NCI-H1092 treated with DMSO at 0.1 percent for 48 hours (cell line): ENCODE data around the gene SPACDR.

ENCODE experiments used
- DNase-seq: peaks from one replicate; lab custom pipeline; 2025; lab: John Stamatoyannopoulos, UW

Gene SPACDR

DNA sequence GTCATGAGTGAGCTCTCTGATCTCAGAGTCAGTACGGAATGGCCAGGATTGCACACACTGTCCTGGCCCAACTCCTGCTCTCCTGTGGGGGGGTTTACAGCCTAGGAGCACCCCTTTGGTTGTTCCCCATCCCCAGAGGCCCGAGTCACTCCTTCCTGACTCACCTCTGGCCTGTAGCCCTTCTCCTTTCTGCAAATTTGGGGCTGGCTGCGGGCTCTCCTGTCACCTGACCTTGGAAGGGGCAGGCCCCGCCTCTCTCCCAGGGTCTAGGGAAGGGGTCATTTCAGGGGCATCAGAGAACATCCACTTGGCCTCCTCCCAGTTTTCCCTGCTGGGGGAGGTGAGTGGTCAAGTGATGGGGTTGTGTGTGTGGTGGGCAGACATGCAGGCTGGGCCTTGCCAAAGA lies 21.4 kb upstream of the SPACDR start:
- no peak for DNase-seq

GRCh38 chr7:100484673-100485045 lies 20.6 kb upstream of the SPACDR start:
- no peak for DNase-seq

GRCh38 chr7:100483722-100484672 lies 19.9 kb upstream of the SPACDR start, which contains the start of gene NYAP1:
Gene NYAP1 (plus strand): TSS chr7:100483927. CDS start chr7:100485312, 1,385 bp downstream.
- peak; percentile 66 for DNase-seq

DNA sequence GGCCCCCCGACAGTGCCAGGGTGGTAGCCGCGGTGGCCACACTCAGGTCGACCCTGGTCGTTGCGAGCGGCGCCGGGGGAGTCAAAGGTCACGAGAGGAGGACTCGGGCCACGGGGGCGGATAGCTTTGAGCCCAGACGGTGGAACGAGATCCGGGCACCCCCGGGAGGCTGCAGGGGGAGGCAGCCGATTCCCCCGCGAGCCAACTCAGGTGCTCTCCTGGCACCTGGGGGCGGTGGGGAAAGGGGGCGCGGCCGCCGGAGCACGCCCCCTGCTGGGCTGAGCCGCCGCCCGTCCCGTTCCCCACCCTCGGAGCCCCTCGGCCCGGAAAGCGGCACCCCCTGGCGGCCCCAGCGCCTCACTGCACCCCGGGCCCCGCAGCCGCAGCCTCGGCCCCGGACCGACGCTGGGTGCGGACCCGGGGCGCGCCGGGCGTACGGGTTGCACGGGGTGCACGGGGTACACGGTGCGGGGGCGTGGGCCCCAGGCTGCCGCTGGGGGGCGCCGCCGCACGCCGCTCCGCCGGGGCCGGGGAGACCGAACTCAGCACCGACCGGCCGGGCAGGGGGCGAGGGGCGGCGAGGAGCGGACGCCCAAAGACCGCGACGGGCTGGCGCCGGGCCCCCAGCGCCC lies 19.1 kb upstream of the SPACDR start:
- peak; percentile 66 for DNase-seq

DNA sequence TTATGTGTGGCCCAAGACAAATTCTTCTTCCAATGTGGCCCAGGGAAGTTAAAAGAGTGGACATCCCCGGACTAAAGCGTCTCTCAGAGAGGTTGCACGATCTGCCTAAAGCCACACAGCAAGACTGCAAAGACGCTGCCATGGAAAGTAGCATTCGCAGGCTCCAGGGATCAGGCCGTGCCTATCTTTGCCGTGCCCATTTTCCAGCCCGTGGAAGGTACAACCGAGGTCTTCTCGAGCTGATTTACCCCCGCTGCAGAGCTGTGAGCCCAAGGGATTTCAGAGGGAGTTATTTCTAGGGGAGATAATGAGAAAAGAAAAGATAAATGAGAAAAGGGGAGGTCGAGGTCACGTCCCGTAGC lies 18.6 kb upstream of the SPACDR start:
- DNase-seq: no peak

- DNase-seq: no peak
These were observed 17.4 kb upstream of the SPACDR start for GRCh38 chr7:100481466-100481865.

- peak; percentile 80 for DNase-seq
These were observed 15.0 kb upstream of the SPACDR start, which contains the start of gene TSC22D4 for GRCh38 chr7:100478958-100479660. Gene TSC22D4 (minus strand): TSS chr7:100479214. CDS start chr7:100478038, 1,176 bp downstream.

DNA sequence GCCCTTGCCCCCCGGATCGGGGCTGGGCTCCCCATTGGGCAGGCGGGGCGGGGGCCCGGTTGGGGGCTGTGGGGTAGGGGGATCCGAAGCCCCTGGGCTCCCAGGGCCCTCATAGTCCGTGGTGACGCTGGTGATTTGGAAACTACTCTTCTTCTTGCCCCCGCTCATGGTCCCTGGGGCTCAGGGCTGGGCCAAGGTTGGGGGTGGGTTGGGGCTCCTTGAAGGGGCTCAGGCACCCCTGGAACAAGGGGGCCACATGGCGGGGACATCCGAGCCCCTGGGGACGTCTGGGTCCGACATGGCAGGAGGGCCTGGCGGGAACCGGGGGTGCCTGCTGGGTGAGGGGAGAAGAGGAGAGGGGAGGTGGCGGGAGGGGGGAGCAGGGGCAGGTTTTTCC lies 13.8 kb upstream of the SPACDR start:
- no peak for DNase-seq

DNA sequence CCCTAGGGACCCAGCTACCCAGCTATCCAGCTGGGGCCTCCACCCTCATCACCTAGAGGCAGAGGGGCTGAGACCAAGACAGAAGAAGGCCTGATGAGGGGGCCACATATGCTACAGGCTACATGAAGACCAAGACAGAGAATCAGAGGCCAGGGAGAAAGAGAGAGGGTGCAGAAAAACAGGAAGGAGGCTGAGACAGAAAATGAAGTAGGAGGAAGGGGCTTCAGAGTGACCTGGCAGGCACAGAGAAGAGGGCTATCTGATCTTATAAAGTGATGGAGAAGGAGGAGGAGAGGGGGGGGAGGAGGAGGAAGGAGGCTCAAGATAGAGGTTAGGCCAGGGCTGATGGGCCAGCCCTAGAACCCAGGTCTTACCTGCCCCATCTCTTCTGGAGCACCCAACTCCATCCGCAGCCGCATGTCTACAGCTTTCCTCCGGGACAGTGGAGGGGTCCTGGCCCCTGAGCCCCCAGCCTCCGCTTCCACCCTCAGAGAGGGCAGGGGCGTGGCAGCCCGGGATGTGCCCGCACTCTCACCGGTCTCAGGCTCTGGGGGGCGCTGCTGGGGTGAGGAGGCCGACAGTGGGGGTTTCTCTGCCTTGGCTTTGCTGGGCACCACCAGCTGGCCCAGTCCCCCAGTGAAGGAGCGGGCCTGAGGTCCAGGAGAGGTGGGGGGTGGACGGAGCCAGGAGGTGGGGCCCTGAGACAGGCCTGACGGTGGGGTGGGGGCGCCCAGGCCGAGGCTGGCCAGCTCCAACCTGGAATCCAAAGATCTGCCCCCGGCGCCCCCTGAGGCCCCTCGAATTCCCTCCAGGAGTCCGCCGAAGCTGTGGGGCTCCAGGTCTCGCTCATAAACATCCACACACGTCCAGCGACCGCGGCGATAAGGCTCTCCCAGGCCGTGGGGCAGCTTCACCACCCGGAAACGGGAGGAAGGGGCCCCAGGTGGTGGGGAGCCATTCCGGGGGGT lies 13.1 kb upstream of the SPACDR start:
- DNase-seq: no peak

- no peak for DNase-seq
These were observed 12.2 kb upstream of the SPACDR start for GRCh38 chr7:100476101-100476780.

DNA sequence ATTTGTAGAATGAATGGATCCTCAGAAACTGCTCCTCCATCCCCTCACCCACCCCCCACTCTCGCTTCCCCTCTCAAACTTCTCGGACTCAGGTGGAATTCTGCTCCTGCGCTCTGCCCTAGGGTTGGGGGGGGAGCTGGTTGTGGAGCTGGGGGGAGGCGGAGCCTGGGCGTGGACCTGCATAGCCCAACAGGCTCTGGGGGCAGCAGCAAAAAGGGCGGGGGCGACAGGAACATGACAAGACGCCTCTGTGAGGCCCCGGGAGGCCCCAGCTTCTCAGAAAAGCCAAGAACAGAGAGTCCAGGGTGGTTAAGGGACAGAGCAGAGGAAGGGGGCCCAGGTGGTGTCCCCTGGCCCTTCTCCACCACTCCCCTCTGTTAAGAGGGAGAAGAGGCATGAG lies 11.5 kb upstream of the SPACDR start:
- DNase-seq: no peak

- no peak for DNase-seq
These were observed 8.9 kb upstream of the SPACDR start for GRCh38 chr7:100472854-100473499.

- DNase-seq: no peak
These were observed 8.2 kb upstream of the SPACDR start for GRCh38 chr7:100472121-100472851.

DNA sequence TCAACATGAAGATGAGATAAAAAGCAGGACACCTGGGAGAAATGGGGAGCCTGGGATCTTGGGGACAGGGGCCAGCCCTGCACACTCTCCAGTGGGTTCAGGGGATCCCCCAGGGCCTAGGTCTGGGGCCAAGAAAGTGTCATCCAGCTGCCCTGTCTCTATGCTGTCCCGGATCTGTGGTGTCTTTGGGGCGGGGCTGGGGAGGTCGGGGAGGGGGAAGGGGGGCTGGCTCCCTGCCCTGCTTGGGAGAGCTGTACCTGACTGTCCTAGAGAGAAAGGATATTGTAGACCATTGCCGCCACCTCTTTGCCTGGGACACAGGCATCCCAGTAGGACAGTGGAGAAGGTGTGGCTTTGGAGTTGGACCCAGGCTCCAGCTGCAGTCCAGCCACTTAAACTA lies 7.0 kb upstream of the SPACDR start:
- DNase-seq: no peak

DNA sequence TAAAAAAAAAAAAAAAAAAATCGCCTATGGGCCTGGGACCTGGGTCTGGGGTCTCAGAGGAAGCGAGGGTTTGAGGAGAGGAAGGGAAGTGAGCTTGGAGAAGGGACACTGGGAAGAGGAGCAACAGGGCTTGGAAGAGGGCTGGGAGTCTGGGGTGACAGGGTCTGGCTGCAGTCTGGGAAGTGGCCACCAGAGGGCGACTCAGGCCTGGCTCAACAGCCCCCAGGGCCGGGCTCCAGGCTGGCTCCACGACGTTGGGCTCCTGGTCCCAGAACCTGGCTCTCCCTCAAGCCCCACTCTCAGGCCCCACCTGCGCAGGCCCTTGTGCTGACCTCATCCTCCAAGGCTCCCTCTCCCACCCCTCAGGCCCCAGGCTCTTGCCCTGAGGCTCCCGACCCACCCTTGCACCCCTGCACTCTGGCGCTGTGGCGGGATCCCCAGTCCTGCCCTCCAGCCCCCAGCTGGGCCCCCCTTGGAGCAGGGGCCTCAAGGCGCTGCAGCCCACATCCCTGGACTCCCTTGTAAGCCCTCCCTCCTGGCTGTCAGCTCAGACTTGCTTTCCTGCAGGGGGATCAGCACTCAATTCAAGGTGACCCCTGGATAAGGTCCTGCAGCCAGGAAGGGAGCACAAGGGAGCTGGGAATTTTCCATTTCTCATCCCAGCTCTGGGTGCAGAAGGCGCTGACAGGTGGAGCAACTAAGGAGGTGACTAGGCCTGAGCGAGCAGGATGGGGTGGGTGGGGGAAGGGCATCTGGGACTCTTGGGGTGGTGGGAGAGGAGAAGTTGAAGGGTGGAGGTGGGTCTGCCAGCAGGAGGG lies 5.4 kb upstream of the SPACDR start:
- peak; percentile 66 for DNase-seq

DNA sequence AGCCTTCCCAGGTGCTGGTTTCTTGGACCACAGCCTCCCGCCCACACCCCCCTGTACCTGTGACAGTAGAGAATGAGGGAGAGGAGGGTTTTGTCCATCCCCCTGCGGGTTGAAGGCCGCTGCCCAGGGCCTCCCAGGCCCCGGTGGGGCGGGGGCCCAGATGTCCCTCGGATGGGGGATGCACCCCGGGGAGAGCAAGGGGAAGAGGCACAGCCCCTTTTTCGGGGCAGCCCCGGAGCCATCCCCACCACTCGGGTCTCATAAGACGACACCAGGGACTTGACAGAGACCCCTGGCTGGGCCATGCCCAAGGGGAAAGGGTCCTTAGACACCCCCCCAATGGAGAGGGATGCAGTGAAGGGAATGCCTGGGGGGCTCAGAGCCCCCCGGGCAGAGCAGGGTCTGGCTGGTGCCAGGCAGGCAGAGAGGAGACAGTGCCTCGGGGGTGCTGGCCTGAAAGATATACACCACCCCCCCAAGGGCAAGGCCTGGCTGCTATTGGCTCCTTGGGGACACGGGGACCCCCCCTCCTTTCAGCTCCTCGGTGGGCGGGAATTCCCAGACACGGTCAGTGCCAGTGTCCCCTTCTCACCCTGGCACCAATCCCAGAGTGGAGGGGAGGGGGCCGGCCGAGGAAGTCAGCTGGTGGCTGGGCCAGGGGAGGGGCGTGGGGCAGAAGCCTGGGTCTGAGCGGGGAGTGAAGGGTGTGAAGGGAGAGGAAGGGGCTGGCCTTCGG lies 3.7 kb upstream of the SPACDR start:
- DNase-seq: peak; percentile 15

DNA sequence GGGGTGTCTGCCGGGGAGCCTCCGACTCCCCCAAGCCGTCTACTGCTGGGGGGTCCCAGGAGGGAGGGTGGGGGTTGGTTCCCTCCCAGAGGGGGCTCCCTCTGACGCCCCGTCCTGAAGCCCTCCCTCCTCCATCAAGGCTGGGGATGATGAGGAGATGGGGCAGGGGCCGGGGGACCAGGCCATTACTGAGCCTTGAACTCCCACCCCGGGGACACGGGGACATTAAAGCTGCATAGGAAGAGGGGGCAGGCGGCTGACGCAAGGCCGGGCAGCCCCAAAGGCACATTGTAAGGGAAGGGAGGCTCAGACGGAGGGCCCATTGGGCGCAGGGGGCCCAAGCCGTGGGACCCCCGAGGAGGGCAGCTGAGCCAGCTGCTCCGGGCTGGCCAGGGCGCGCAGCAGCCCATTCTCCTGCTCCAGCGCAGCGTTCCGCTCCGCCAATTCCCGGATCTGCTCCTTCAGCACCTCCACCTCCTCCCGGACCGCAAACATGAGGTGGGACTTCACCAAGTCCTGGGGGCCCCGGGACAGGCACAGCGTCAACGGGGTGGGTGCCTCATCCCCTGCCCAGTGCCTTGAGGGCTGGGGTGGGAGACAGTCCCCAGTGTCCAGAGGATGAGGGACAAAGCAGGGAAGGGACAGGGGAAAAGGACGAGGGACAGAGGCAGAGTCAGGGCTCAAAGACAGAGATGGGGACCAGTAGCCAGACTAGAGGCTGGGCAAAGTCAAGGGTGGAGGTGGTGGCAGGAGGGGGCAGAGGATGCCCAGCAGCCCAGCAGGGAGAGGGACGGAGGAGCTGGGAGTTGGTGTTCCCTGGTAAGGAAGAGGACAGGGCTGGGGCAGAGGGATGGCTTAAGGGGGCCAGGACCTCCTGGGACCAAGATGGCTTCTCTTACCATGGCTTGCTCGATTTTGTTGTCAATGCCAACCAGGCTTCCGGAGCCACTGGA lies 2.9 kb upstream of the SPACDR start:
- no peak for DNase-seq
